Loucy (cell line): Measurements from ENCODE around the gene MTNR1B.

ENCODE experiments used
- H2AFZ ChIP-seq: fragments of 200-600 bp; sonication (generic); 2 replicates; pipeline ENCODE4 v1.6.0; 2016; ENCODE audit warnings: antibody characterized with exemption, mild to moderate bottlenecking, low read length, moderate library complexity
- H3F3A ChIP-seq: fragments of 200-600 bp; 2 replicates; pipeline ENCODE4 v1.6.0; 2016; ENCODE audit warnings: antibody characterized with exemption, low read depth, mild to moderate bottlenecking
- H3K27me3 ChIP-seq: fragments of 200-600 bp; sonication (generic); 2 replicates; pipeline ENCODE4 v1.6.1; 2014; ENCODE audit warnings: low read length, mild to moderate bottlenecking; ENCODE audit not compliant: insufficient read depth, poor library complexity, severe bottlenecking
- H3K36me3 ChIP-seq: fragments of 200-600 bp; sonication (generic); 2 replicates; pipeline ENCODE4 v1.6.1; 2016; ENCODE audit warnings: low read length; ENCODE audit not compliant: insufficient read depth
- H3K4me1 ChIP-seq: fragments of 200-600 bp; sonication (generic); 2 replicates; pipeline ENCODE4 v1.5.1; 2014; ENCODE audit warnings: low read length, mild to moderate bottlenecking; ENCODE audit not compliant: insufficient read depth, poor library complexity, severe bottlenecking
- H3K4me2 ChIP-seq: fragments of 200-600 bp; sonication (generic); 2 replicates; pipeline ENCODE4 v1.6.0; 2014; ENCODE audit warnings: antibody characterized with exemption, low read length, low read depth, mild to moderate bottlenecking; ENCODE audit not compliant: poor library complexity, severe bottlenecking
- H3K4me3 ChIP-seq: fragments of 200-600 bp; sonication (generic); 2 replicates; pipeline ENCODE4 v1.5.1; 2014; ENCODE audit warnings: low read length, mild to moderate bottlenecking, mixed read lengths; ENCODE audit not compliant: poor library complexity, severe bottlenecking
- H3K79me2 ChIP-seq: fragments of 200-600 bp; sonication (generic); 2 replicates; pipeline ENCODE4 v1.6.1; 2014; ENCODE audit warnings: low read length; ENCODE audit not compliant: insufficient read depth
- H3K9ac ChIP-seq: fragments of 200-600 bp; sonication (generic); 2 replicates; pipeline ENCODE4 v1.6.0; 2014; ENCODE audit warnings: mild to moderate bottlenecking, low read depth, low read length, moderate library complexity; ENCODE audit not compliant: poor library complexity, severe bottlenecking
- H3K9me2 ChIP-seq: fragments of 200-600 bp; sonication (generic); replicated peaks from 2 replicates; pipeline ENCODE4 v1.6.1; 2016; ENCODE audit warnings: low read depth, low read length, mixed read lengths
- H3K9me3 ChIP-seq: fragments of 200-600 bp; sonication (generic); 2 replicates; pipeline ENCODE4 v1.6.1; 2014; ENCODE audit warnings: mild to moderate bottlenecking, antibody characterized with exemption, low read length, low read depth; ENCODE audit not compliant: insufficient read depth
- H4K20me1 ChIP-seq: fragments of 200-600 bp; sonication (generic); 2 replicates; pipeline ENCODE4 v1.6.0; 2014; ENCODE audit warnings: antibody characterized with exemption, low read length, mild to moderate bottlenecking; ENCODE audit not compliant: insufficient read depth, poor library complexity, severe bottlenecking
- CTCF ChIP-seq: fragments of 200-600 bp; sonication (generic); conservative IDR thresholded peaks from 2 replicates; pipeline ENCODE4 v1.5.1; 2014; ENCODE audit warnings: mild to moderate bottlenecking, antibody characterized with exemption, low read length
- EZH2phosphoT487 ChIP-seq: fragments of 200-600 bp; IDR thresholded peaks from 2 replicates; pipeline ENCODE4 v1.6.1; 2018; ENCODE audit warnings: antibody characterized with exemption, mild to moderate bottlenecking, moderate library complexity, borderline replicate concordance

The MTNR1B gene

GRCh38 chr11:92980312-92980711, 10.9 kb downstream of the MTNR1B start:
- Histone ChIP-seq H4K20me1 (no peaks in the 10 kb centered on the region), H3K9me3 (no peaks in the 10 kb centered on the region), H3K36me3 (no peaks in the 10 kb centered on the region), H3K4me3 (no peak overlapping the region), H3K79me2 (no peaks in the 10 kb centered on the region), H3K9ac (no peak overlapping the region), H3K4me1 (no peaks in the 10 kb centered on the region), H3F3A (no peaks in the 10 kb centered on the region), H3K9me2 (no peaks in the 10 kb centered on the region), H2AFZ (no peak overlapping the region), H3K27me3 (no peaks in the 10 kb centered on the region), H3K4me2 (no peak overlapping the region)
- TF ChIP-seq EZH2phosphoT487 (no peak), CTCF (no peak)

DNA sequence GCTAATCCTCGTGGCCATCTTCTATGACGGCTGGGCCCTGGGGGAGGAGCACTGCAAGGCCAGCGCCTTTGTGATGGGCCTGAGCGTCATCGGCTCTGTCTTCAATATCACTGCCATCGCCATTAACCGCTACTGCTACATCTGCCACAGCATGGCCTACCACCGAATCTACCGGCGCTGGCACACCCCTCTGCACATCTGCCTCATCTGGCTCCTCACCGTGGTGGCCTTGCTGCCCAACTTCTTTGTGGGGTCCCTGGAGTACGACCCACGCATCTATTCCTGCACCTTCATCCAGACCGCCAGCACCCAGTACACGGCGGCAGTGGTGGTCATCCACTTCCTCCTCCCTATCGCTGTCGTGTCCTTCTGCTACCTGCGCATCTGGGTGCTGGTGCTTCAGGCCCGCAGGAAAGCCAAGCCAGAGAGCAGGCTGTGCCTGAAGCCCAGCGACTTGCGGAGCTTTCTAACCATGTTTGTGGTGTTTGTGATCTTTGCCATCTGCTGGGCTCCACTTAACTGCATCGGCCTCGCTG, 12.1 kb downstream of the MTNR1B start:
- Histone ChIP-seq H4K20me1 (no peaks in the 10 kb centered on the region), H3K4me2 (no peak overlapping the region), H3K9me2 (no peaks in the 10 kb centered on the region), H3K79me2 (no peaks in the 10 kb centered on the region), H3K36me3 (no peaks in the 10 kb centered on the region), H3K9ac (no peak overlapping the region), H2AFZ (no peak overlapping the region), H3K9me3 (no peaks in the 10 kb centered on the region), H3K4me1 (no peaks in the 10 kb centered on the region), H3K4me3 (no peak overlapping the region), H3K27me3 (no peaks in the 10 kb centered on the region), H3F3A (no peaks in the 10 kb centered on the region)
- TF ChIP-seq CTCF (no peak), EZH2phosphoT487 (no peak)

DNA sequence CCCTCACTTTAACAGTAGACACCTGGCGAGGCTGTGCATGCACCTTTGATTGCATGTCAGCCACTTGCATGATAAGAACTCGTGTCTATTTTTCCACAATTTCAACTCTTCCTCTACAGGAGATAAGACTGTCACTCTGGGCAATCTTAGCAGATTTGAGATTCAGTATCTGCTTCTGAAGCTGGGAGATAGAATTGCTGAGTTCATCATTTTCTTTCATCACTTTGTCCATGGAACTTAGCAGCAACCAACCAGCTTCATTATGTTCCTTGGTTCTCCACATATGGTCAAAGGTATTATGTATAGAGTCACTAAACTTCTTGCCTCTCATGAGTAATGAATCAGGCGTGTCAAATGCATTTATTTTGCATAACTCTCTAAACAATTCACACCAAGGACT, 17.1 kb downstream of the MTNR1B start:
- H3K36me3 ChIP-seq, result no peaks in the 10 kb centered on the region
- H3K4me1 ChIP-seq, result no peaks in the 10 kb centered on the region
- H4K20me1 ChIP-seq, result no peaks in the 10 kb centered on the region
- H3K9me3 ChIP-seq, result no peaks in the 10 kb centered on the region
- TF ChIP-seq CTCF (no peak), EZH2phosphoT487 (no peak)
- H2AFZ ChIP-seq, result no peak overlapping the region
- H3F3A ChIP-seq, result no peaks in the 10 kb centered on the region
- H3K4me2 ChIP-seq, result no peak overlapping the region
- no peaks in the 10 kb centered on the region for H3K9me2 ChIP-seq
- no peaks in the 10 kb centered on the region for H3K79me2 ChIP-seq
- no peaks in the 10 kb centered on the region for H3K27me3 ChIP-seq
- H3K4me3 ChIP-seq, result no peak overlapping the region
- H3K9ac ChIP-seq, result no peak overlapping the region
